NCI-H2196 (cell line): Measurements from ENCODE around the gene CALML3.

Source experiments
- DNase-seq: peaks from one replicate; lab custom pipeline; 2025; ENCODE audit not compliant: unreplicated experiment; lab: John Stamatoyannopoulos, UW

The CALML3 gene

DNA sequence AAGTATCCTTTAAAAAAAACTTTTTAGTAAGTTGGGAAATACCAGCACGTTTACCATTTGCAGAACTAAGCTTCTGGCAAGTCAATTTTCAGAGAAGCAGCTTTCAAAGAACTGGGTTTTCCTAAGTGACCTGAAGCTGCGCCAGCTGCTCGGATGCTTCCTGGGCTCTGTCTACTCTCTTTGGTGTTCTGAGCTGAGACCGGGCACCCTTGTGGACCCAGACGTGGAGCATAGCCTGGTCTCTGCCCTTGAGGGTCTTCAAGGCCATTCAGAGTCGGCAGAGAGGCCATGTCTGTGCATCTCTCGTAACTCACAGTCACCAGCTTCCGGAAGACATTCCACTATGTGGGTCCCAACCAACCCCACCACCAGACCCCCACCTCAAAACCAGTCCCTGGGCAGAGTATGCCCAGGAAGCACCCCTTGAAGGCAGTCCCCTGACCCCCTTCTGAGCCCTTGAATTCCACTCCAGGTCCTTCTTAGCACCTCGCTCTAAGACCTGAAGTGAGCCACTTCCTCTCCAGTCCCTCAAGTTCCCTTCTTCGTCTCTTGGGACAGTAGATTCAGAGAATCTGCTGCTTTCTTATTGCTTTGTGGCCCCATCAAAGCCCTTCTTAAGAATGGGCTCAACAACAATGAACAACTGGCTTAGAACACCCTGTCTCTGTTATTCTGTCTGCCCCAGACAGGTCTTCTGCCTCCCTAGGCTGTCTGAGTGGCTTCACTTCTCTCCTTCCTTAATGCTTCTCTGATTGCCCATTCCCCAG is 33.9 kb upstream of the CALML3 start:
- DNase-seq: no peak

DNA sequence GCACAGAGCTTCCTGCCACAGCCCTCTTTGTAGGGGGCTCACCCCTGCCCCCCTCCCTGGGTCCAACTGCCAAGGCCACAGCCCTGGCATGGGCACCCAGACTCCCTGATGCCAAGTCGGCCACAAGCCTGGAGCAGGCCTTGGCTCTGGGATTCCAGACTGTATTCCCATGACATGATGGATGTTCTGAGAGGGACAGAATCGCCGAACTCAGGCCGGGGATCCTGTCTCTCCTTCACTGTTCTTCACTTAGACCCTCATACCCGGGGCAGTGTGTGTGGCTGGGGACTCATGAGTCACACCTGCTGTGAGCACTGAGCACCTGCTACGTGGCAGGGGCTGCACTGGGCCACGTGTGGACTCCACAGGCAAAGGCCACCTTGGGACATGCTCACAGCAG is 33.3 kb upstream of the CALML3 start:
- no peak for DNase-seq

DNA sequence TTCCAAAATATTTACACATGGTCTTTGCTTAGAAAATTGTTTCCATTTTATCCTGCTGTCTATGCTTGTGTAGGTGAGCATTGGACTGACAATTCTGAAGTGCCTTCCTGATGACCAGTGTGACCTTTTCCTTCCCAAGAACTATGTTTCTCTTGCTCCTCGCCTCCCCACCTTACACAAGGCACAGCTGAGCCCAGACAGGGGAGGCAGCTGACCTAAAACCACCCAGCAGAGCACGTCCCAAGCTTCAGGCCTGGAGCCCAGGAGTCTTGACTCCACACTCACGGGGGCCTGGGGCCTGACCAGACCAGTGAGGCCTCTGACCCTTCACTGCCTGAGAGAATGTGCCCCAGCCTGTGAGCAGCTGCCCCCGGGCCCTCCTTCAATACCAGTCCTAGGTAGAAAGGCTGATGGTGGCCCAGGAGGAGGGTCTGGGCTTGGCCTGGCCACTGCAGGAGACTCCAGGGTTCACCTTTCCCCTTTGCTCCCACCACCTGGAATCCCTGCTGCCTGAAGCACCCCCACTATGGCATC is 32.4 kb upstream of the CALML3 start:
- no peak for DNase-seq

DNA sequence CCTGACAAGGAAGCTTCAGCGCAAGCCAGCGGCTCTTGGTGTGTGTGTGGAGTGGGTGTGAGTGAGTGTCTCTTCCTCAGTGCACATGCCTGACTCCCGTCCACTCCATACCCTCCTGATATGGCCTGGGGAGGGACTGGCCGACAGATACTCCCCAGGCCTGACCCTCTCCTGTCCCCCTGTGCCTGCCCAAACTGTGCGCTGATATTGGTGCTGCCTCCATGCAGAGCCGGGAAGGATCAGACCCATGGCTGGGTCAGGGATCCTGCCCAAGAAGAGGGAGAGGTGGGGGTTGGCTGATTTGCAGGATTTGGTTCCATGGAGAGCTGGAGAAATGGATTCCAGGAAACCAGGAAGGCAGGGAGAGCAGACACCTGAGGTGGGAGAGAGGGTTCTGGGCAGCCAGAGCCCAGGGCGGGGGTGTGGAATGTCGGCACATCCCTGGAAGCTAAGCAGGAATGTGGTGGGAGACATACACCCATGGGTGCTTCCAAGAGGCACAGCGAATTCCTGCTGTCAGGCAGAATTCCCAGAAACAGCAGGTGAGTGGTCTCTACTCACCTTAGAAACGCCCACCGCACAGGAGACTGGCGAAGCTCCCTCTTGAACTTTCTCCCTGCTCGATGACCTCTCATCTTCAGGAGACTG is 31.7 kb upstream of the CALML3 start:
- DNase-seq: no peak

DNA sequence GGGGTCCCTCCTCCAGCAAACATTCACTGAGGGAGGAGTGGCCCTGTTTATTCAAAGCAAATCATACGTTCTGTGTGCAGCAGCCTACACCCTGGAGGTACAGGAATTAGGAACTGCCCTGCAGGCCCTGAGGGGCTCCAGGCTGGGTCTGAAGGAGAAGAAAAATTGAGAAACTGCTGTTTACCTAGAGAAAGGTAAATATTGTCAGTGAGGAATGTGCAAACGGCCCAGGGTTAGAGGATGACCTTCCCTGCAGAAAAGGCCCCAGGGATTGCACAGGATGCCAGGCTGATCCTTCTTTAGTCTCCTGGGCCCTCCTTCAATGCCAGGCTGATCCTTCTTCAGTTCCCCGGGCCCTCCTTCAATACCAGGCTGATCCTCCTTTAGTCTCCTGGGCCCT is 31.1 kb upstream of the CALML3 start:
- DNase-seq: no peak

DNA sequence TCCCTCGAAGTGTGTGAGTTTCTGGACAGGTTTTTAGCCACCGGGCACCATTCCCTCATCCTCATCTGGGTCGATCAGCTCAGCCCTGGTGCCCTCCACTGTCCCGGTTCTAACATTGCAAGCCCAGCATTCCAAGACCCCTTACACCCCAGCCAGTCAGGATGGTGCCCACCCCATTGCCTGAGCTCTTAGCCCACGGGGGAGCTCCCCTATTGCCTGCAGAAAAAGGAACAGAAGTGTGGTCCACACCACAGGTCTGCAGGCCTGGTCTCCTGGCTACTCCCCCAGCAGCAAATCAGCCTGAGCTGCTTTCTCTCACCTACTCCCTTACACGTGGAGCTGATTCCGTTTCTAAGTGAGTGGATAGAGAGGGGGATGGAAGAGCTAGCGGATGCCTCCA is 30.1 kb upstream of the CALML3 start:
- DNase-seq: no peak

DNA sequence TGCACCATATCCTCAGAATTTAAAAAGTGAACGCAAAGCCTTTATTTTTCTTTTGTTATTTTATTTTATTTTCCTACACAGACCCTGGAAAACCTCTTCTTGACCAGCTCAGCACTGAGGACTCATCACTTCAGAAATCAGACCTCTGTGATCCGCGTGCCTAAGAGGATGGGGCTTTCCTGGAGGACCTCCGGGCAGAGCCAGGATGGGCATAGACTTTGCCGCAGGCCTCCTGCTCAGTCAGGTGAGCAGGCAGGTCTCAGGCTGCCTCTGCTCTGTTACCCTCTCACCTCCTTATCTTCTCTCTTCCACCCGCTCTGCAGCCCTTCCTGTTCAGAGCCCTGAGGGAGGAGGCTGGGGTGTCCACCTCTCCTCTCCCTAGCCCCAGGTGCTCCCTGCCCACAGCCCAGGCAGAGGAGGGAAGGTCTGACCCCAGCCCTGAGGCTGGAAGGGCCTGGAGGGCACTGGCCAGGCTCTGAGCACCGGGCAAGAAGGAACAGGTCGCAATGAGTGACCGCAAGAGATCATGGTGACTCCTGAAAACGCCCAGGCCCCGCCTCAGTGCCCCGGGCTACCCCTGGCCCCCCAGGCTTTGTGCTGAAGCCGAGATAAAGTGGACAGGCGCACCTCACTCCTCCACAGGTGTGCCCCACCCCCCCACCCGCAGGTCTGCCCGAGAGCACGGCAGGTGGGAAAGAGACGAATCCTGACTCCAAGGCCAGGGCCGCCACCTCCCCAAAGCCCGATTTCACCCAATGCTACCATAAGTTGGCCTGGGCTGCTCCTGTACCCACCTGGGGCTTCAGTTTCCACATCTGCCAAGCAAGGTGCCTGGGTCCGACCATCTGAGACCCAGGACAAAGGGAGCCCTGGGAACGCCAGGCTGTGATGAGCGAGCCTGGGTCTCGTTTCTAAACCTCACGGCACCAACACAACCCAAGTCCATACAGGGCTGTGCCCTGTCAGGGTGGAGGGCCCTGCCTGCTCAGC is 28.2 kb upstream of the CALML3 start:
- no peak for DNase-seq

DNA sequence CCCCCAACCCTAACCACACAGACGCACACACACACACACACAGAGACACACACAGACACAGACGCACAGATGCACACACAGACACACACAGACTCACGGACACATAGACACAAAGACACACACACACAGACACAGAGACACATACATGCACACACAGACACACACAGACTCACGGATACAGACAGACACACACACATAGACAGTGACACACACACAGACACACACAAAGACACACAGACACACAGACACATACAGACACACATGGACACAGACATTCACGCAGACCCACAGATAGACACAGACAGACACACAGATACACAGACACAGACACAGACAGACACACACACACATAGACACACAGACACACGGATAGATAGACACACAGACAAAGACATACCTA is 27.5 kb upstream of the CALML3 start:
- no peak for DNase-seq

DNA sequence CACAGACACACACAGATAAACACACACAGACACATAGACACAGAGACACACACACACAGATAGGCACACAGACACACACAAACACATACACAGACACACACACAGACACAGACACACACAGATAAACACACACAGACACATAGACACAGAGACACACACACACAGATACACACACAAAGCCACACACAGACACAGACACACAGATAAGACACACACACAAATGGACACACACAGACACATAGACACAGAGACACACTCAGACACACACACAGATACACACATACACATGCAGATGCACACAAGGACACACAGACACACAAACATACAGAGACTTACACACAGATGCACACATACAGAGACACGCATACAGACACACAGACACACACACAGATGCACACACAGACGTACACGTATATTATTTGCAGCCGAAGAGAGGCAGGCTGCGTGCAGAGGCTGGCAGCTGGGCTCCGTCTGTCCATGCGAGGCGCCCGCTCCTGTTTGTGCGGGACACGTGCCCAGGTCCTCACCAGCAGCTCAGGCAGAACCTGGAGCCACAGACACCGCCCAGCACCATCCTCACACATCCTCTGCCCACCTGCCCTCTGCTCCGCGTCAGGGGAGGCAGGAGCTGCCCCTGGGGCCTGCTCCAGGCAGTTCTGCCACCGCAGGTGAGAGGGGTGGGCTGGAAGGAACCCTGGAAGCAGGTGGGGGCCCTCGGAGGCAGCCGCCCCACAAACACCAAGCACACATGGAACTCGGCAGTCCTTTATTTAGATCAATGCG is 26.6 kb upstream of the CALML3 start:
- no peak for DNase-seq

DNA sequence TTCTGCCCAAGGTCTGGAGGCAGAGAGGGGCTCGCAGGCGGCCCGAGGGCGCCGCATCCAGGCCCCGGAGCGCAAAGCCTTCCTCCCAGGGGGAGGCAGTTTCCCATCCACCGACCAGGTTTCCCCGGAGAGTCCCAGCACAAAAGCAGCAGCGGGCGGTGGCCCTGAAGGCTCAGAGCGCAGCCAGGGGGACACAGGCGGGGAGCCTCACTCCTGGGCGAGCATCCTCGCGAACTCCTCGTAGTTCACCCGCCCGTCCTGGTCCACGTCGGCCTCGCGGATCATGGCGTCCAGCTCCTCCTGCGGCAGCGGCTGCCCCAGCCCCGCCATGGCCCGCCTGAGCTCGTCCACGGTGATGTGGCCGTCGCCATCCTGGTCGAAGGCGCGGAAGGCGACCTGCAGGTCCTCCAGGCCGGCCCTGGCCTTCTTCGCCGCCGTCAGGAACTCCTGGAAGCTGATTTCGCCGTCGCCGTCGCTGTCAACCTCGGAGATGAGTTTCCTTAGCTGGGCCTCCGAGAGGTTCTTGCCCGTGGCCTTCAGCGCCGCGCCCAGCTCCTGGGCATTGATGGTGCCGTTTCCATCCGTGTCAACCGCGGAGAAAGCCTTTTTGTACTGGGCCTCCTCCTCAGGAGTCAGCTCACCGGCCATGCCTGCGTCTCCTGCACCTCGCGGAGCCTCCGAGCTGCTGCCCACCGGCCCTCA is 25.8 kb upstream of the CALML3 start:
- DNase-seq: no peak

DNA sequence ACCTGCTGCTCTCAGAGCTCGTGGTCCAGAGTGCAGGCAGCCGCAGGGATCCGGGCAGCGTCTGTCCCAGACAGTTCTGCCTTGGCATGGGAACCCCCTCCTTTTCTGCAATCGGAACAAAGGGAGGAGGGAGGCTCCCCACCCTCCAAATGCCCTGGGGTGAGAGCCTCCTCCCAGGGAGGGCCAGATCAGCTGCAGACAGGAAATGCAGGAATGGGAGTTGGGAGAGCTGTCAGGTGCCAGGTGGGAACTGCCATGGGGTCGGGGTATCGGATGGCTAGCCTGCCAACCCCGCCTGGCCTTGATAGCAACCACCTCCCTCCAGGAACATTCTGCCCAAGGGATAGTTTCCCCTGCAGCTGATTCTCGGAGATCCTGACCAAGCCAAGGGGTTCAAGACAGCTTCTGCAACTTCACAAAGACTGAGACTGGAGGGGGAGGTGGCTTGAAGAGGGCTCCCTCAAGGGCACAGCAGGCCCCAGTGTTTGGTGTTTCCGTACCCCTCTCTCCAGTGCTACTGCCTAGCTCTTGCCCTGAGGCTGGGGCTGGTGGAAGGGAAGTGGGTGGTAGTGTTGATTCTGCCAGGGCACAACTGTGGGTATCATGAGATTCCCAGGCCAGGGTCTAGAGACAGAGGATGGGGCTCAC is 25.1 kb upstream of the CALML3 start, which contains the start of gene CALML5:
CALML5 (minus strand) TSS at position 78 of the 648 bp plus-strand sequence. CDS start 132 bp downstream, outside the sequence.
- no peak for DNase-seq

DNA sequence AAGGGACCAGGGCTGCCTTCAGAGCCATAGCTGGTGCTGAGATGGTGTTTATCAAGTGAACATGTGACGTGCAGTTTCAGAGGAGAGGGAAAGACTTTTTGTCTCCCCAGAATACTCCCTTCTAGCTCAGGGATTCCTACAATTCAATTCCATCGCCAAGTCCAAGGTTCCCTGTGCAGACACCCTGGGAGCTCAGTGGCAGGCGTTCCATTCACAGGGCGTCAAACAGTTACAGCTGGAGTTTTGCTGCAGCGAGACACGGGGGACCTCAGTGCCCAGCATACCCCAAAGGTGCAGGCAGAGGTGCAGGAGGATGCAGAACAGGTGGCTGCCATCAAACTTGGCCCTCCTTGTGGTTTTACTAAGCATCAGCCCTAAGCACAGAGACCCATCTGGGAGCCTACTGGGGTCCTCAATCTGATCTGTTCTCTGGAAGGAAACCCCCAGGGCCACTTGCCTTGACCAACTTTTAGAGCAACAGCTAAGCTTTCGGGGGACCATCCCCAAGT is 24.5 kb upstream of the CALML3 start:
- no peak for DNase-seq

DNA sequence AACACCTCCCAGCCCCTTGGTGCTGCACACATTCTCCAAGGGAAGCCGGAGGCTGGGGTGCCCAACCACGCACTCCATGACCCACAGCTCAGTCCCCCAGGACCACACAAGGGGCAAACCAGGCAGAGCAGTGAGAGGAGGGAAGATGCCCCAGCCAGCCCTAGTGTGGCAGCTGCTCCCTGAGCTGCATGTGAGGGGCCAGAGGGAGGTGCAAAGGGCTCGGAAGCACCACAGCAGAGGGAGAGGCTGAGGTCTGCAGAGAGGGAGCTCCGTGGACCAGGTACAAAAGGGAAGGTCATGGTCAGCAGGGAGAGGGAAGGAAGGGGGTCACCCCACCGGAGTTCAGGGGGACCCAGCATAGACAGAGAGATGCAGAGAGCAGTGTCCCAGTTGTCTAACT is 23.9 kb upstream of the CALML3 start:
- DNase-seq: no peak

DNA sequence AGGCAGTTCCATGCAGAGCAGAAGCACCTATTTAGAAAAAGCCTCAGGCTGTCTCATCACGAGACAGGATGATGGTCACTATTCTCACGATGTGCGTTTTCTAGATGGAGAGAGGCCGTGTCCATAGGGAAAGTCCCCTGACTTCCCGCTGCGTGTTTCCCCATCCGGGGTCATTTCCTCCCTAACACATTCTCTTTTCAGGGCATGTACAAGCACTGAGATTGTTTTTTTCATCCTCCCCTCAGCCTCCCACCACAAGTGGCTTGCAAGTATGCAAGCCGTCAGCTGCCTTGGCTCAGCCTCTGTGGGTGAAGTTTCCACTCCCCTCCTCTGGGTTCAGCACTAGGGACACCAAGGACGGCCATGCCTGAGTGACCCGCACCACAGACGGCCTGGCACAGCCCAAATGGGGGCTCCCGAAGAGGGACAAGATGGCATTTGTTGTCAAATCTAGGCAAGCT is 22.7 kb upstream of the CALML3 start:
- no peak for DNase-seq

DNA sequence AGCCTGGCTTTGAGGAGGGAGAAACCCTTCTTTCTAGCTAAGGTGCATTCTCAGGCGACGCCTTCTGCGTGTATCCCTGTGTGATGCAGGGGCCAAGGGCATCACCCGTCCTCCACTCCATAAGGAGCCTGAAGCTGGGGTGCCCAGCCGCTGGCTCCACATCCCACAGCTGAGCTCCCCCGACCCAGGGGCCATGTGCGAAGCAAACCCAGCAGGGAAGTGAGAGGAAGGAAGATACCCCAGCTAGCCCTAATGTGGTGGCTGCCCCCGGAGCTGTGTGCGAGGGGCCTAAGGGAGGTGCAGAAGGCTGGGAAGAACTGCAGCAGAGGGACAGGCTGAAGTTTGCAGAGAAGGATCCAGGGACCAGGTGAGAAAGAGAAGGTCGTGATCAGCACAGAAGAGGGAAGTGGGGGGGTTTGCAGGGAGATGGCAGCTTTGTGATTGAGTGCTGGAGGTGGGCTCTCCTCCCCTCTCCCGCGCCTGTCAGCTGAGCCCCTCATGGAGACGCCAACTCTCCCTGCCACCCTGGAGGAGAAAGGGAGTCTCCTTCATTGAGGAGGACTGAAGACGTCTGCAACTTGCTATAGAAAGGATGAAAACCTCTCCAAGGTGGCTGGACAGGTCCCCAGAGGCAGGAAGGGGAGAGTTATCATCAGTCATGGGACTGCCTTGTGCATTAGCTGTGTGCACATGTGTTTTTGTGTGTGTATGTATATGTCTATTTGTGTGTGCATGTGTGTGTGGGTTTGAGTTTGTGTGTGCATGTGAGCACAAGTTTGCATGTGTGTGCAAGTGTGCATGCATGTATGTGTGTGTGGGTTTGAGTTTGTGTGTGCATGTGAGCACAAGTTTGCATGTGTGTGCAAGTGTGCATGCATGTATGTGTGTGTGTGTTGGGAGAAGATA is 21.9 kb upstream of the CALML3 start:
- DNase-seq: no peak

DNA sequence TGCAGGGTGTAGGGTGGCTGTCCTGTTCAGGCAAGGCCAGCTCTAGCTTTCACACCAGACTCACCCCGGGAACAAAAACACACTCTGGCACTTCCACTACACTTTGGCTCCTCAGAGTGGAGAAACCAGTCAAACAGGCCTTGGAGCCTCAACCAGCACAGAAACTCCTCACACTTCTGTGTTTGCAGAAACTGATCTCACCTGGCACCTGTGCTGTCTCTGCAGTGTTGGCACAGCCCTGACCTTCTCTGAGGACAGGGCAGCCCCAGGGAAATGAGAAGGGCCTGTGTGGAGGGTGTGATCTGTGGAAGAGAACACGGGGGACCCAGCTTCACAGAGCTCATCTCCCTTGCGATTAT is 21.3 kb upstream of the CALML3 start:
- peak; percentile 66 for DNase-seq

DNA sequence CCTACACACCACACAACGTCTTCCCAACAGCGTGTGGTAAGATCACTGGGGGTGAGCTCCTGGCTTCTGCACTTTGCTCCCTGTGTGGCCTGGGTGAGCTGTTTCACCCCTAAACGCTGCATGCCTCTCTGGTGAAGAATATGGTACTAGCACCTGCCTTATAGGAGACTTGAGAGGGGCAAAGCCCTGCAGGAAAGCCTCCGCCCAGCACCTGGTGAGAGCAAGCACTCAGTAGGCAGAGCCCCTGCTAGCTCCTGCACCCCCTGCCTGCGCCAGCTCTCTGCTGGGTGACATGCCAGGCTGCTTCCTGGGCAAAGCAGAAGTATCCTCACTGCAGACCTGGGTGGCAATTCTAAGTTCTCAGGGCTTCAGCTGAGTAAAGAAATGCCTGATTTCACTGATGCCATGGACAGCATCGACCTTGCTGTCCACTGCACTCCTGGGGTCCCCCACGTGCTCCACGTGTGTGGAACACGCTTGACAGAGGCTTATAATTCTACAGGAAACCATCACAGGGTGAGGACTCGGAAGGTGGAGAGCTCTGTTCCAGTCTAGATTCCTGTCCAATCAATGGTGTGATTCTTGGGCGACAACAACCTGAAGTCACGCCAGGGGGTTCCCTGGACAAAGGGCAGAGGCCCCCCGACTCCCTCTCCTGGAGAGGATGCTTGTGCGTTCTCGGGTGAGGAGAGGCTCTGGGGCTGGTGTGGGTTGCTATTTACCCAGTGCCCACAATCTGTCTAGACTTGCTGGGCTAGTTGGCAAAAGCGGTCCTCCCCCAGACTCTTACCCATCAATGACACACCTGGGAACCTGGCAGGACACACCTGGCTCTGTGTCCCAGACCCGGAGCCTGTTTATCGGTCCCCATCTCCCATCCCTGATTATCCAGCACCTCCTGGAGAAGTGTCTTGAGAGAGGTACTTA is 20.4 kb upstream of the CALML3 start:
- peak; percentile 7 for DNase-seq
